Panc1 (cell line): ENCODE data around the gene DAGLA.

Experiments used
- POLR2AphosphoS5 ChIP-seq: IDR thresholded peaks from 2 replicates; pipeline ENCODE4 v1.6.1; 2012; ENCODE audit warnings: mild to moderate bottlenecking, low read depth, low read length, moderate library complexity
- REST ChIP-seq, 2 experiments: IDR thresholded peaks; 2 replicates each; pipeline ENCODE4 v1.6.1; 2011 to 2012; ENCODE audit warnings: low read depth in 2 of 2, control low read depth in 1 of 2, low read length in 1 of 2, mild to moderate bottlenecking in 1 of 2, moderate library complexity in 1 of 2; ENCODE audit not compliant: insufficient read depth in 1 of 2
- SIN3A ChIP-seq: IDR thresholded peaks from 2 replicates; pipeline ENCODE4 v1.6.1; 2012; ENCODE audit warnings: low read depth, mild to moderate bottlenecking, low read length, moderate library complexity, borderline replicate concordance; ENCODE audit not compliant: insufficient read depth
- TCF7L2 ChIP-seq: IDR thresholded peaks from 2 replicates; pipeline ENCODE4 v1.6.1; 2011; ENCODE audit warnings: mild to moderate bottlenecking, low read depth, low read length, inconsistent platforms
- TF ChIP-seq, protein P1 (sequence below): fragments of 450-650 bp; IDR thresholded peaks from 2 replicates; pipeline ENCODE4 v1.5.1; 2017; ENCODE audit warnings: mild to moderate bottlenecking

DNA sequence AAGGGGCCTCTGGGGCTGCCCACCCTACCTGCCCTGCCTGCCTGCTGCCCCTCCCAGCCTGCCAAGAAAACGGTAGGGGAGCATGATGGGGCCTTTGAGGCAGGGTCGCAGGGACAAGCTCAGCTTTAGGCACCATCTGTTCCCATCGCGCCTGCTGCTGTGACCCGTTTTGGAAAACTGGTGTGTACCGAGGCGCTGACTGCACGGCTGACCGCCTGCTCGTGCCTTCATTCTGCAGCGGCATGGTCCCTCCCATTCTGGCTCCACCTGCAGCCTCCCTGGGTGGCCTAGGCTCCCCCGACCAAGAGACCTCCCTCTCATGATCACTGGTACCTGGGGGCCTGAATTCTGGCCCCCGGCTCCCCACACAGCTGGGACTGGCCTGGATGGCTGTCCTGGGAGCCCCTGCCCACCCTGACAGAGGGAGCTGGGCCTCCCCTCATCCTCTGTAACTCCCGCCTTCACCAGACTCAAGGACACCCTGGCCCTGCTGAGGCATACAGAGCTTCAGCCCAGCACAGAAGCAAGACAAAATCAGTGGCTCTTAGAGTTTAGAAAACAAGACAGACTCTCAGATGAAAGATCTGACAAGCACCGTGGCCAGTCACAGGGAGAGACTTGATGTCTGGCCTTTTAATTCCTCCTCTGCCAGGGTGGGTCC is 65.7 kb downstream of the DAGLA start:
- TF ChIP-seq, protein P1, sequence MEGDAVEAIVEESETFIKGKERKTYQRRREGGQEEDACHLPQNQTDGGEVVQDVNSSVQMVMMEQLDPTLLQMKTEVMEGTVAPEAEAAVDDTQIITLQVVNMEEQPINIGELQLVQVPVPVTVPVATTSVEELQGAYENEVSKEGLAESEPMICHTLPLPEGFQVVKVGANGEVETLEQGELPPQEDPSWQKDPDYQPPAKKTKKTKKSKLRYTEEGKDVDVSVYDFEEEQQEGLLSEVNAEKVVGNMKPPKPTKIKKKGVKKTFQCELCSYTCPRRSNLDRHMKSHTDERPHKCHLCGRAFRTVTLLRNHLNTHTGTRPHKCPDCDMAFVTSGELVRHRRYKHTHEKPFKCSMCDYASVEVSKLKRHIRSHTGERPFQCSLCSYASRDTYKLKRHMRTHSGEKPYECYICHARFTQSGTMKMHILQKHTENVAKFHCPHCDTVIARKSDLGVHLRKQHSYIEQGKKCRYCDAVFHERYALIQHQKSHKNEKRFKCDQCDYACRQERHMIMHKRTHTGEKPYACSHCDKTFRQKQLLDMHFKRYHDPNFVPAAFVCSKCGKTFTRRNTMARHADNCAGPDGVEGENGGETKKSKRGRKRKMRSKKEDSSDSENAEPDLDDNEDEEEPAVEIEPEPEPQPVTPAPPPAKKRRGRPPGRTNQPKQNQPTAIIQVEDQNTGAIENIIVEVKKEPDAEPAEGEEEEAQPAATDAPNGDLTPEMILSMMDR, result no peak
- TF ChIP-seq SIN3A (no peak), REST (IDR thresholded peaks at IDR 0.05; ENCODE audit: insufficient read depth in 1 of 2, low read depth in 2 of 2, low read length in 1 of 2) (no peak), POLR2AphosphoS5 (no peak), TCF7L2 (no peak)
